ENCODE results near the gene SIL1.
"Not testable (repeated sequence)": the region's sequence is repeated elsewhere in the genome, so short reads cannot be mapped to it uniquely, and the experiment has no call there.

Gene SIL1

GRCh38 chr5:139205124-139205523, 7.0 kb upstream of the SIL1 start:
- DNase-seq (ENCODE audit: low read depth in 1 of 2, low spot score in 1 of 2): no peak

- no peak for DNase-seq (ENCODE audit: low read depth in 1 of 2, low spot score in 1 of 2)
Observed at GRCh38 chr5:139204196-139204595, 6.0 kb upstream of the SIL1 start.

- no peak for DNase-seq (ENCODE audit: low read depth in 1 of 2, low spot score in 1 of 2)
Observed at GRCh38 chr5:139199321-139199720, 1.2 kb upstream of the SIL1 start.

GRCh38 chr5:139196296-139196956, 1.7 kb downstream of the SIL1 start:
- DNase-seq (ENCODE audit: low read depth in 1 of 2, low spot score in 1 of 2): no peak

- DNase-seq (ENCODE audit: low read depth in 1 of 2, low spot score in 1 of 2): no peak
Observed at GRCh38 chr5:139194486-139194885, 3.7 kb downstream of the SIL1 start.

GRCh38 chr5:139193928-139194327, 4.2 kb downstream of the SIL1 start:
- no peak for DNase-seq (ENCODE audit: low read depth in 1 of 2, low spot score in 1 of 2)

GRCh38 chr5:139192906-139193305, 5.3 kb downstream of the SIL1 start:
- DNase-seq (ENCODE audit: low read depth in 1 of 2, low spot score in 1 of 2): not testable (repeated sequence)

- not testable (repeated sequence) for DNase-seq (ENCODE audit: low read depth in 1 of 2, low spot score in 1 of 2)
Observed at GRCh38 chr5:139191954-139192353, 6.2 kb downstream of the SIL1 start.

GRCh38 chr5:139190125-139190524, 8.0 kb downstream of the SIL1 start:
- no peak for DNase-seq (ENCODE audit: low read depth in 1 of 2, low spot score in 1 of 2)

- no peak for DNase-seq (ENCODE audit: low read depth in 1 of 2, low spot score in 1 of 2)
Observed at GRCh38 chr5:139188558-139189270, 9.5 kb downstream of the SIL1 start.

- DNase-seq (ENCODE audit: low read depth in 1 of 2, low spot score in 1 of 2): no peak
Observed at GRCh38 chr5:139186752-139187326, 11.3 kb downstream of the SIL1 start.

- DNase-seq (ENCODE audit: low read depth in 1 of 2, low spot score in 1 of 2): no peak
Observed at GRCh38 chr5:139186261-139186660, 11.9 kb downstream of the SIL1 start.

GRCh38 chr5:139185589-139185988, 12.6 kb downstream of the SIL1 start:
- DNase-seq (ENCODE audit: low read depth in 1 of 2, low spot score in 1 of 2): no peak

GRCh38 chr5:139183502-139183901, 14.7 kb downstream of the SIL1 start:
- no peak for DNase-seq (ENCODE audit: low read depth in 1 of 2, low spot score in 1 of 2)

GRCh38 chr5:139182528-139183296, 15.5 kb downstream of the SIL1 start:
- no peak for DNase-seq (ENCODE audit: low read depth in 1 of 2, low spot score in 1 of 2)

- DNase-seq (ENCODE audit: low read depth in 1 of 2, low spot score in 1 of 2): no peak
Observed at GRCh38 chr5:139181835-139182452, 16.2 kb downstream of the SIL1 start.

- DNase-seq (ENCODE audit: low read depth in 1 of 2, low spot score in 1 of 2): no peak
Observed at GRCh38 chr5:139181322-139181730, 16.8 kb downstream of the SIL1 start.

GRCh38 chr5:139180850-139181249, 17.3 kb downstream of the SIL1 start:
- DNase-seq (ENCODE audit: low read depth in 1 of 2, low spot score in 1 of 2): no peak

- DNase-seq (ENCODE audit: low read depth in 1 of 2, low spot score in 1 of 2): not testable (repeated sequence)
Observed at GRCh38 chr5:139179778-139180513, 18.2 kb downstream of the SIL1 start.

- DNase-seq (ENCODE audit: low read depth in 1 of 2, low spot score in 1 of 2): no peak
Observed at GRCh38 chr5:139178935-139179334, 19.2 kb downstream of the SIL1 start.

- DNase-seq (ENCODE audit: low read depth in 1 of 2, low spot score in 1 of 2): no peak
Observed at GRCh38 chr5:139178589-139178917, 19.6 kb downstream of the SIL1 start.
